ENCODE data around the gene TNNT2. TPM values are rescaled to one million over a fixed set of nuclear protein-coding genes. Genes with fewer than 3 reads are reported as not detected.

The TNNT2 gene
- polyA plus RNA-seq, 1 donor from 2014 or later = not detected

DNA sequence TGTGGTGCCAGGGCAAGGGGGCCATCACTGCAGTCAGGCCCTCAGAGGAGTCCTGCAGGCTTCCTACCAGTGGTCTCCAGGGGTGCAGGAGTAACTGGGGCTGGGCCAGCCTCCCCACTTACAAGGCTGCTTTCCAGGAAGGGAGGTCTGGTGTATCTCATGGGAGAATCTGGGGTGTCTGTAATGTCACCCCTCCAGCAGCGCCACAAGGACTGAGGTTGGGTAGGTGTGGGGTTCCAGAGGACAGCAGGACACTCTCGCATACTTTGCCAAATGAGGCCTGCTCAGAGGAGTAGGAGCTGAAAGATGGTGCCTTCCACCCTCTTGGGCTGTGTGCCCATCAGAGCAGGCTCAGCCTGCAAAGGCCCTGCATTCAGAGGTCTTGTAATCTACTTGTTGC lies 46.9 kb downstream of the TNNT2 start:
- Mint-ChIP-seq H3K9me3 (no peaks in the 10 kb centered on the region), H3K27ac (no peak overlapping the region), H3K27me3 (peaks cover 2% of the 10 kb centered on the region), H3K36me3 (no peaks in the 10 kb centered on the region), H3K4me1 (no peaks in the 10 kb centered on the region), H3K4me3 (no peak overlapping the region)

DNA sequence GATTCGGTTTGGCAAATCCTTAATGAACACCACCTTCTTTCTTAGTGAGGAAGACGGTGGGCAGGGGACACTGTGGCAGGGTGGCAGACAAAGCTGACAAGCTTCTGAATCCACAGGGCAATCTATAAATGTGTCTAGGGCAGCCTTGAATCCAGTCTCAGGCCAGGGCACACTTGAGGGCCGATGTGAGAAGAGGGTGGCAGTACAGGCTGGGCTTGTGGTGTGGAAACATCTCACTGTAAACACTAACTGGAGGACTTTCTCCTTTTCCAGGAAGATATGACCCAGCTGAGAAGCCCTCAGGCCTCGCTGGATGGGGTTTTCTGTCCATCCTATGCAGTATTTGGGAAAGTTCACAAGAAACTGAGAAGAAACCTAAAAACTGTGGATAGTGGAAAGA lies 47.7 kb downstream of the TNNT2 start:
- Mint-ChIP-seq H3K9me3 (no peaks in the 10 kb centered on the region), H3K27ac (no peak overlapping the region), H3K4me3 (no peak overlapping the region), H3K4me1 (no peaks in the 10 kb centered on the region), H3K27me3 (peaks cover 2% of the 10 kb centered on the region), H3K36me3 (no peaks in the 10 kb centered on the region)

DNA sequence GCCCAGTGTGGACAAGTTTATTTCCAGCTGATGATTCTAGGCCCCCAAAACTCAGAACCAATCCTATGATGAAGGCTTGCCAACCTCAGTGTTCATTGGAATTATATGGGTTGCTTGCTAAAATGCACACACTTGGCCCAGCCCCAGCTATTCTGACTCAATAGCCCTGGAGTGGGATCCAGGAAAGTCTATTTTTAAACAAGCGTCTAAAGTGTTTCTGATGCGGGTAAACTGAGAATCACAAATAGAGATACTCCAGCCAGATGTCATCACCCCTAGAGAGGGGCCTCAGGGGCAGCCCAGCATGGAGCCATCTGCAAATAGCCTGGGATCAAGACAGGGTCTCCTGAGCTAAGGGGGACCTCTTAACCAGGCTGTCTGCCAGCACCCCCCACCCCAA lies 48.2 kb downstream of the TNNT2 start:
- Mint-ChIP-seq H3K4me1 (no peaks in the 10 kb centered on the region), H3K4me3 (no peak overlapping the region), H3K9me3 (no peaks in the 10 kb centered on the region), H3K36me3 (no peaks in the 10 kb centered on the region), H3K27me3 (peaks cover 2% of the 10 kb centered on the region), H3K27ac (no peak overlapping the region)

DNA sequence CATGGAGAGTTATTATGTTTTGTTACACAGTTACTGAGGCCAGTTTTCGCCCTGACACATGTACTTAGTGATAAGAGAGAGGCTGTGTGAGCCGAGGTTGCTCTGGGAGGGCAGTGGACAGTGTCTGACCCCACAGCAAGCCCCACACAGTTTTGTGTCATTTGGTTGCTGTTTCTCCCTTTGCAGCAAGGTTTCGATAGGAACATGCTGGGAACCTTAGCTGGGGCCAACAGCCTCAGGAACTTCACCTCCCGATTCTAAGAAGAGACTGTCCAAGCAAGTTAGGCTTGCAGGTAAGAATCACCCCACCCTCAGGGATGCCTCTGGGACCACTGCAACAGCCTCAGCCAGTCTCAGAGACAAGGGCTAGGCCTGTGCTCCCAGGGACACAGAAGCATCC lies 48.9 kb downstream of the TNNT2 start:
- Mint-ChIP-seq H3K4me3 (no peak overlapping the region), H3K36me3 (no peaks in the 10 kb centered on the region), H3K27ac (no peak overlapping the region), H3K4me1 (no peaks in the 10 kb centered on the region), H3K27me3 (peaks cover 2% of the 10 kb centered on the region), H3K9me3 (no peaks in the 10 kb centered on the region)

DNA sequence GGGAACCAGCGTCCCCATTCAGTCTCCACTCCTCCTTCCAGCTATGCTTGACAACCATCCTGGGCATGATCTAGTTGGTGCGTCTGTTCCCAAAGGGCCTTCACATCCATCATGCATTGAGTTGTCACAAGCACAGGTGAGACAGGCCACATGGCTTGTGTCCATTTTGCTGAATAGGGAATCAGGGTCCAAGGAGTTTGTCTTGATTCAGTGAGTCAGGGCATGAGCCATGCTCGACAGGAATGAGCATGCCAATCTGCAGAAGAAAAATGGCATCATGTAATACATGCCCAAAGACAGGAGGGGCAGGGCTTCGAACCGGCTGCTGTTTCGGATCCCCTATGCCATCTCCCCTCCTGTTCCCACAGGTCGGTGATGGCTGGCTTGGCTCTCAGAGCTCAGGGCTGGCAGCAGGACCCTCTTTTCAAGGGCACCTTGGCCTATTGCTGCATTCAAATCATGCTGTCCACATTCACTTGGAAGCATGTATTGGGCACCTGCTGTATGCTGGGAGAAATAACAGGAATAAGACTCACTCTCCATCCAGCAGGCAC lies 49.7 kb downstream of the TNNT2 start:
- H3K27ac Mint-ChIP-seq = no peak overlapping the region
- H3K36me3 Mint-ChIP-seq = no peaks in the 10 kb centered on the region
- H3K4me1 Mint-ChIP-seq = no peaks in the 10 kb centered on the region
- no peak overlapping the region for H3K4me3 Mint-ChIP-seq
- no peaks in the 10 kb centered on the region for H3K9me3 Mint-ChIP-seq
- peaks cover 2% of the 10 kb centered on the region for H3K27me3 Mint-ChIP-seq

DNA sequence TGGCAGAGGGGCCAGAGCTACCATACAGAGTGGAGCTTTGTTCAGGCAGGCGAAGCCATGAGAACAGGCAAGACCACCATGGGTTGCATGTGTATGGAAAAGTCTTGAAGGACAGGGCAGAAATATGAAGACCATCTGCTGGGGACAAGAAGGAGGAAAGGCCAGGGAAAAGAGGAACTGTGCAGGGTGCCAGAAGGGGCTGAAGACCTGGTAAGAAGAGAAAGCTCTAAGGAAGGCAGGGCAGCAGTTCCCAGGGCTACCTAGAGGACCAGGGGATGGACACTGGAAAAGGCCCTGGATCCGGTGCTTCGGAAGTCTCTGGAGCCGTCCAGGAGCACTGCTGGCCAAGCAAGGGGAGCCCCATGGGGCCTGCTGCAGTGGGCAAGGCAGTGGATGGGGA lies 50.8 kb downstream of the TNNT2 start:
- Mint-ChIP-seq H3K4me1 (no peaks in the 10 kb centered on the region), H3K27me3 (peaks cover 2% of the 10 kb centered on the region), H3K27ac (no peak overlapping the region), H3K9me3 (no peaks in the 10 kb centered on the region), H3K4me3 (no peak overlapping the region), H3K36me3 (no peaks in the 10 kb centered on the region)

DNA sequence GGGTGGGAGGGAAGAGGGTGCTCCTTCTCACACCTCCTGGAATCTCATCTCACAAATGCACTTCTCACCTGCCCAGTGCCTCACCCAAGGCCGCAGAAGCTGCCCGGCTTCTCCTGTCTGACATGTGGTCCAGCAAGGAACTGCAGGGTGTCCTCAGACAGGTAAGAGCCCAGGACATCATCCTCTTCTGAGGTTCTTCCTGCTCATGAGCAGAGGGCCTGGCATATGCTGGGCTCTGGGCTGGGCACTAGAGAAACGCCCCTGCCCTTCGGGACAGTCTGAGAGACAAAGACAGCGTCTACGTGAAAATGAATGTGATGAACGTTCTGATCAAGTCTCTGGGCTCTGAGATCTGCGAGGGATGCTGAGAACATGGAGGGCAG lies 51.8 kb downstream of the TNNT2 start:
- H3K36me3 Mint-ChIP-seq = no peaks in the 10 kb centered on the region
- H3K9me3 Mint-ChIP-seq = no peaks in the 10 kb centered on the region
- H3K27me3 Mint-ChIP-seq = peaks cover 2% of the 10 kb centered on the region
- no peak overlapping the region for H3K27ac Mint-ChIP-seq
- no peak overlapping the region for H3K4me3 Mint-ChIP-seq
- H3K4me1 Mint-ChIP-seq = no peaks in the 10 kb centered on the region

DNA sequence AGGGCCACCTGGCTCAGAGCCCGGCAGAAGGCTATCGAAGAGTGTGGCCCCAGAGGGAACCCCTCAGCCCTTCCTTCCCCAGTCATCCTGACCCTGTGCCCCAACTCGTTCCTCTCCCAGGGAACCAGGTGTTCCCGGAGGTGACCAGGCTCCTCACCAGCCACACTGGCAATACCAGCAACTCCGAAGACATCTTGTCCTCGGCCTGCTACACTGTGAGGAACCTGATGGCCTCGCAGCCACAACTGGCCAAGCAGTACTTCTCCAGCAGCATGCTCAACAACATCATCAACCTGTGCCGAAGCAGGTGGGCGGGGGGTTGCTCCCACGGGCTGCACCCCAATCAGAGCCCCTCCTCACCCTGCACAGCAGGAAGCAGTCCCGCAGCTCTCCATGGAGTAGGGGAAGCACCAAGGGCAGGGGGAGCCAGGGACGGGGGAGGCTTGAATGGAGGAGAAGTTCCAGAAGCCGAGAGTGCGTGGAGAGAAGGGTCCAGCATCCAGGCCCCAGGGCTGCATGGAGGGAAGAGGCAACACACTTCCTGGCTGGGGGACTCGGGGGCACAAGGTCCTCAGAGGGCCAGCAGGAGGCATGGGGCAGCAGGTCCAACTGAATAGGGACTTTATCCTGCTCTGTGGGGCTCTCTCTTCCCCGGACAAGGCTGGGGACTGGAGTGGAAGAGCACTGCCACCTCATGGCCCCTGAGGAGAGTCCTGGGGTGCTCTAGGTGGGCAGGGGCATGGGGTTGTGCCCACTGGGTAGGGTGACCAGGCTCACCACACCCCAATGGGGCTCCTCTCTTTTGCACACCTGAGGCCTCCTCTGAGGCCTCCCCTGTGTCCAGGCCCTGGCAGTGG lies 52.4 kb downstream of the TNNT2 start:
- Mint-ChIP-seq H3K27ac (no peak overlapping the region), H3K4me1 (no peaks in the 10 kb centered on the region), H3K36me3 (no peaks in the 10 kb centered on the region), H3K27me3 (peaks cover 2% of the 10 kb centered on the region), H3K4me3 (no peak overlapping the region), H3K9me3 (no peaks in the 10 kb centered on the region)

DNA sequence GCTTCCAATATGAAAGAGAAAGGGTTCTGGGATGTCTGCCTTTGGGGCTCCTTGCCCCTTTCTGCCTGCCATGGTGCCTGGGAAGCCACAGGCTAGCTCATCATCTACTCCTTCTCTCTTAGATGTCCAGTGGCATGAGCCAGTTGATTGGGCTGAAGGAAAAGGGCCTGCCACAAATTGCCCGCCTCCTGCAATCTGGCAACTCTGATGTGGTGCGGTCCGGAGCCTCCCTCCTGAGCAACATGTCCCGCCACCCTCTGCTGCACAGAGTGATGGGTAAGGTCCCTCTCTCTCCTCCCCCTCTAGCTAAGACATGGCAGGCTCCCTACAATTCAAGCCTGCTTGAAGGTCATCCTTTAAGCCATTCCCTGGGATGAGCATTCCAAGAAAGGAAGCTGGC lies 53.2 kb downstream of the TNNT2 start:
- H3K9me3 Mint-ChIP-seq = no peaks in the 10 kb centered on the region
- no peaks in the 10 kb centered on the region for H3K36me3 Mint-ChIP-seq
- H3K4me1 Mint-ChIP-seq = no peaks in the 10 kb centered on the region
- no peak overlapping the region for H3K4me3 Mint-ChIP-seq
- no peak overlapping the region for H3K27ac Mint-ChIP-seq
- H3K27me3 Mint-ChIP-seq = no peaks in the 10 kb centered on the region

DNA sequence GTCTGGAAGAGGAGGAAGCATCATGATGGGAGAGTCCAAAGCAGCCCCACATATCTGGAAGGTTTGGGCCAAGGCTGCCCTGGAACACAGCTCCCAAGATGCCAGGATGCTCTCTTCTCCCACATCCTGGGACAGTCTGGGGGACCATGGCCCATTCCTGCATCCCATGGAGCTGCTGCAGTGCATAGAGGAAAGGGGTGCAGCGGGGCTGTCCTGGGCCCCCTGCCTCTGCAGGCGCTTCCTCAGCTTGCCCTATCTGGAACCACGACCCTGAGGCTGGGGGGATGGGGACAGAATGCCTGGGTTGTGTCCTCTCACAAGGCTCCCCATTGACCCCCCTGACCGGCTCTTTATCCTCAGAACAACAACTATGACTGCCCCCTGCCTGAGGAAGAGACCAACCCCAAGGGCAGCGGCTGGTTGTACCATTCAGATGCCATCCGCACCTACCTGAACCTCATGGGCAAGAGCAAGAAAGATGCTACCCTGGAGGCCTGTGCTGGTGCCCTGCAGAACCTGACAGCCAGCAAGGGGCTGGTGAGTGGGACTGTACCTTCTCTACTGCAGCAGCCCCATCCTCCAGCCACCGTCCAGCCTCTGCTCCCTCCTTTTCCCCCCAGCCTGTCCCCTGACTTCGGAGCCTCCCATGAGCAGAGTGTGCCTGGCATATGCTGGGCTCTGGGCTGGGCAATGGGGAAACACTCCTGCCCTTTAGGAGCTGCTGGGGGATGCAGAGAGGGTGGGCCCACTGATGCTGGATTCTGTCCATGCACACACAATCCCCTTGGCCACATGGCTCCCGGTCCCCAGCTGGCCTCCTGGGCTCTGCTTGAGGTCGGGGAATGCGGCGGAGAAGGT lies 54.6 kb downstream of the TNNT2 start:
- Mint-ChIP-seq H3K4me3 (no peak overlapping the region), H3K27me3 (no peaks in the 10 kb centered on the region), H3K27ac (no peak overlapping the region), H3K9me3 (no peaks in the 10 kb centered on the region), H3K36me3 (no peaks in the 10 kb centered on the region), H3K4me1 (no peaks in the 10 kb centered on the region)

DNA sequence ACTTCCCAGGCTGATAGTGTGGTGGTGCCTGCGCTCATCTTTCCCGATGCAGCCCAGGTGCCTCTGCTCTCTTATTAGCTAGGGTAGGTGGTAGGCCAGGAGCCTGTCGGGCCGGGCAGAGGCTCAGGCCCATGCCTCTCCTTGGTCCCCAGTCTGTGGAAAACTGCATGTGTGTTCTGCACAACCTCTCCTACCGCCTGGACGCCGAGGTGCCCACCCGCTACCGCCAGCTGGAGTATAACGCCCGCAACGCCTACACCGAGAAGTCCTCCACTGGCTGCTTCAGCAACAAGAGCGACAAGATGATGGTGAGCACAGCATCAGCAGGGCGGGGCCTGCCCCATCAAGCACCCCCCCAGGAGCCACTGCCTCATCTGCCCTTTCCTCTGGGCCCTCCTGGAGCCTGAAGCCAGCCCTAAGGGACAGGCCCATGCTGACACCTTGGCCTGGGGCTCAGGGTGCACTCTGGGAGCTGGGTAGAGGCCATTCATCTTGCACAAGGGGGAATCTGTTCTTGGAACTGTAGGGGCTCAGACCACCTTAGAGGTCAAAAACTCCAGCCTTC lies 55.6 kb downstream of the TNNT2 start:
- Mint-ChIP-seq H3K4me3 (no peak overlapping the region), H3K27me3 (no peaks in the 10 kb centered on the region), H3K9me3 (no peaks in the 10 kb centered on the region), H3K27ac (no peak overlapping the region), H3K4me1 (no peaks in the 10 kb centered on the region), H3K36me3 (no peaks in the 10 kb centered on the region)

DNA sequence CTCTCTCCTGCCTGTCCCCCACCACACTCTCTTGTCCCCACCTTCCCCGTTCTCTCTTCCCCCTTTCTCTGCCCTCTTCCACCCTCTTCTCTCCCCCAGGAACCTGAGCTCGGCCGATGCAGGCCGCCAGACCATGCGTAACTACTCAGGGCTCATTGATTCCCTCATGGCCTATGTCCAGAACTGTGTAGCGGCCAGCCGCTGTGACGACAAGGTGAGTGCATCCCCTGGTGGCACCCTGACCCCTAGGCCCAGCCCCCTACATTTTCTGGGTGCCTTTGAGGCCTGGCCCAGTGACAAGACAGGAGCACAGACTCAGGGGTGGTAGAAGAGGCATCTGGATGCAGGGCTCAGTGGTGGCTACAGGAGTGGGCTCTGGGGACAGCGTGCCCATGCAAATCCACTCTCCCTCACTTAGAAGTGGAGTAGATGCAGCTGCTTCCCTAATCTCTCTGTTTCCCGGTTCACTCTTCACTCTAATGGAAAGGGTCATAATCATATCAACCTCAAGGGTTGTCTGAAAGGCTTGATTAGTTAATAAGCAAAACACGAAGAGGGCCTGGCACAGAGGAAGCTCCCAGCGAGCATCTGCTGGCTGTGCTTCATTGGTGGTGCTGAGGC lies 57.2 kb downstream of the TNNT2 start:
- Mint-ChIP-seq H3K9me3 (peaks cover 0 to 2% (median 0%) of the 10 kb centered on the region in 3 donors), H3K27ac (no peak overlapping the region)

DNA sequence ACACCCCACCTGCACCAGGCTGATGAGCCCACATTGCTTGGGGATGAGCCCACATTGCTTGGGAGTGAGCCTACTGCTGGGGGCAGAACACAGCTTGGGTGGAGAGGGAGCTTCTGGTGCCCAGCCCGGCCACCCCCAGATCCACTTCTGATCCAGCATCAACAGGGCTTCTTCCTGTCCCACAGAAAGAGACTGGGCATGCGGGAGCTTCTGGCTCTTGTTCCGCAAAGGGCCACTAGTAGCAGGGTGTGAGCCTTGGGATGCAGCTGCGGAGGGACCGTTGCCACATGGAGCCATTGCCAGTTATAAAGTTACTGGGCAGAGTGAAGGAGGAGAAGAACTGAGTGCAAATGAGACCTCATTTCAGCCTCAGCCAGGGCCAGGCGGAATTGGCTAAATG lies 57.8 kb downstream of the TNNT2 start:
- H3K4me1 Mint-ChIP-seq = no peaks in the 10 kb centered on the region
- H3K9me3 Mint-ChIP-seq = peaks cover 0 to 2% (median 0%) of the 10 kb centered on the region in 3 donors
- no peaks in the 10 kb centered on the region for H3K27me3 Mint-ChIP-seq
- H3K4me3 Mint-ChIP-seq = peak overlapping the region in 2 of 4 donors; percentile 17 to 50
- peaks cover 2% of the 10 kb centered on the region for H3K36me3 Mint-ChIP-seq
- no peak overlapping the region for H3K27ac Mint-ChIP-seq

More for the DNA sequence above, 57.2 kb downstream of the TNNT2 start:
- Mint-ChIP-seq H3K4me3 (no peak overlapping the region), H3K36me3 (no peaks in the 10 kb centered on the region), H3K4me1 (no peaks in the 10 kb centered on the region), H3K27me3 (no peaks in the 10 kb centered on the region)

DNA sequence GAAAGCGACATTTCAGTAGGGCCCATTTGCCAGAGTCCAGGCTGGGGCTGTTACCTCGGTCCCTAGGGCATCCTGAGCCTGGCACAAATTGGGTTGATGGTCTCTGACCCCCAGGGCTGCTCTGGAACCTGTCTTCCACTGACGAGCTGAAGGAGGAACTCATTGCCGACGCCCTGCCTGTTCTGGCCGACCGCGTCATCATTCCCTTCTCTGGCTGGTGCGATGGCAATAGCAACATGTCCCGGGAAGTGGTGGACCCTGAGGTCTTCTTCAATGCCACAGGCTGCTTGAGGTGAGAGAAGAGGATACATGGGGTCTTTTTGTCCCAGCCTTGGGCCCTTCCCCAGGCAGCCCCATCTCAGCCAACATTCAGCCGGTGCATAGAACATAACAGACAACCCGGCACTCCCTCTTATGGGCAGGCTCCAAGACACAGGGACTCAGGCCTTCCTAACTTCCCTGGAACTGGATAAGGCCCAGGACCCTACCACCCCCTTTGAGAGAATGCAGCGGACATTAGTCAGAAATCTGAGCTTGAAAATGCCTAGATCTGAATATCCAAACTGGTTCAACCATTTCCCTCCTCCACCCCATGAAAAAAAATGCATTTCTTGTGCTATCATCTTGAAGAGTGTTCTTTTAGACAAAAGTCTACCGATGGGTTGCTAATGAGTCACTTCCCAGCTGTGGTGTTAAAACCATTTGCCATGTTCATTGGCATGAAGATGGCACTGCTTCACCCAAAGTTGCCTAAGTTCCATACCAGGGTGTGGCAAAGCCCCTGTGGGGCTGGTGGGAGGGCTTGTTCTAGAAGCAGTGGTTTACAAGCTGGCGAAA lies 58.8 kb downstream of the TNNT2 start:
- peaks cover 2% of the 10 kb centered on the region for H3K36me3 Mint-ChIP-seq

More for the DNA sequence above, 58.8 kb downstream of the TNNT2 start:
- no peak overlapping the region for H3K4me3 Mint-ChIP-seq
- H3K27me3 Mint-ChIP-seq = no peaks in the 10 kb centered on the region
- no peaks in the 10 kb centered on the region for H3K4me1 Mint-ChIP-seq
- no peak overlapping the region for H3K27ac Mint-ChIP-seq
- H3K9me3 Mint-ChIP-seq = peaks cover 0 to 2% (median 0%) of the 10 kb centered on the region in 3 donors

Data from IgD-negative memory B cell (primary cell).